H1 (cell line): ENCODE results near the gene NUMB. TPM values are rescaled to one million over a fixed set of nuclear protein-coding genes. Genes with fewer than 3 reads are reported as not detected.

Experiments
- CHD7 ChIP-seq: fragments of 300-600 bp; sonication (generic); IDR thresholded peaks from 2 replicates; pipeline ENCODE4 v1.7.1; 2012; ENCODE audit warnings: low read length, moderate library complexity, mild to moderate bottlenecking, inconsistent platforms; ENCODE audit not compliant: insufficient replicate concordance
- EGR1 ChIP-seq: IDR thresholded peaks from 2 replicates; pipeline ENCODE4 v1.6.1; 2011; ENCODE audit warnings: low read depth, low read length, borderline replicate concordance
- PHF8 ChIP-seq: fragments of 200-600 bp; sonication (generic); conservative IDR thresholded peaks from 2 replicates; pipeline ENCODE4 v1.7.1; 2012; ENCODE audit warnings: low read depth, mild to moderate bottlenecking, inconsistent platforms, low read length, moderate library complexity
- RAD21 ChIP-seq, 2 experiments: IDR thresholded peaks in 1 of 2; conservative IDR thresholded peaks in 1 of 2; 2 replicates each; pipeline ENCODE4 v1.6.1; 2011; ENCODE audit warnings: low read depth in 2 of 2, low read length in 2 of 2, improper control_type of control experiment in 1 of 2, inconsistent platforms in 1 of 2, mild to moderate bottlenecking in 1 of 2, moderate library complexity in 1 of 2
- SIRT6 ChIP-seq: IDR thresholded peaks from one replicate; pipeline ENCODE4 v1.7.1; 2012; ENCODE audit warnings: low read length, inconsistent platforms
- SP2 ChIP-seq: IDR thresholded peaks from 2 replicates; pipeline ENCODE4 v1.6.1; 2012; ENCODE audit warnings: mild to moderate bottlenecking, low read length, inconsistent platforms
- USF2 ChIP-seq: IDR thresholded peaks from 2 replicates; pipeline ENCODE4 v1.6.1; 2011; ENCODE audit warnings: low read length, improper control_type of control experiment
- polyA plus RNA-seq, 7 experiments: library from polyadenylated mRNA; depleted of rRNA in 3 of 7; stranded (reverse) in 5 of 7; unstranded in 2 of 7; fragments of >200 nt in 5 of 7; fragments of 200-250 nt in 2 of 7; gene quantifications; 1 replicate in 5 of 7; 2 replicates in 1 of 7; 4 replicates in 1 of 7; pipeline versions ENCODE4 v1.2.1 to v1.2.3, GENCODE V29; 2011 to 2013; ENCODE audit warnings: missing spikeins in 2 of 7, mixed read lengths in 2 of 7
- total RNA-seq: library from RNA; stranded (reverse); fragmentation: NEBNext Ultra II Directional; extraction: Animal tissue kit (Norgen Biotek cat#: 25700); gene quantifications from 2 replicates; pipeline ENCODE4 v1.2.1, GENCODE V29; 2021

Gene NUMB
- total and polyA plus RNA-seq, 2 of the 8 experiments (the other 6 are each of a cell fraction or from before 2014, with no cell fraction given), result 54.3 to 78.1 TPM

DNA sequence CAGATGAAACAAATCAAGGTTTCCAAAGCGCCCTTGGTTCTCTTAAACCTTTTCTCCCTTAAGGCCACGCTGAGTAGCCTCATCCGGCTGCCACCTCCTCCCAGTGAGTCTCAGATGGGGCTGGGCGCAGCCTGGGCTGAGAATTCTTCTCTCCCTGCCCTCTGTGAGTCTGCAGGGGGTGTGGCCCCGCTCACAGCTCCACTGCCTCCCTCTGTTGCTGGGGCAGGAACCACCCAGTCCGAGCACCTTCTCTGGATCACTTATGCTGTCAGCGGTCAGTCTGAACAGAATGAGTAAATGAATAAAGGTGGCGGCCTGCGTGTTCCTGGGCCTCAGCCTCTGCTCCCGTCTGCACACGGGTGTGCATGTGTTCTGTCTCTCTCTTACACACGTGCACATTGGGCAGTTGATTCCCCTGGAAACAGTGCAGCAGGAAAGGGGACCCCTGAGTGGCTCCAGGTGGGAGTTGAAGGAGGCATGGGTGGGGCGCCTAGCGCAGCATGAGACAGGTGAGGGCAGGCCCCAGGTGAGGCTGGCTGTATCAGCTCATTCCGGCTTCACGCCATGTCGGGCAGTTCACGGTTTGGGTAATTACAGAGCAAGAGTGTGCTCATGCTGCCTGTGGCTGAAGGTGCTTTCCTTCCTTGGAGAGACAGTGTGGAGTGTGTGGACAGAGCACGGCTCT lies 216.7 kb downstream of the NUMB start (continued):
- TF ChIP-seq CHD7, result no peak
- TF ChIP-seq PHF8, result no peak
- TF ChIP-seq USF2, result no peak
- TF ChIP-seq SIRT6, result no peak
- TF ChIP-seq RAD21 (IDR thresholded peaks at IDR 0.05 in 1 of 2, conservative IDR thresholded peaks at IDR 0.05 in 1 of 2; ENCODE audit: low read depth in 2 of 2, low read length in 2 of 2), result no peak
- TF ChIP-seq EGR1, result no peak
- TF ChIP-seq SP2, result no peak
